Measurements from ENCODE around the gene PALLD.

DNA sequence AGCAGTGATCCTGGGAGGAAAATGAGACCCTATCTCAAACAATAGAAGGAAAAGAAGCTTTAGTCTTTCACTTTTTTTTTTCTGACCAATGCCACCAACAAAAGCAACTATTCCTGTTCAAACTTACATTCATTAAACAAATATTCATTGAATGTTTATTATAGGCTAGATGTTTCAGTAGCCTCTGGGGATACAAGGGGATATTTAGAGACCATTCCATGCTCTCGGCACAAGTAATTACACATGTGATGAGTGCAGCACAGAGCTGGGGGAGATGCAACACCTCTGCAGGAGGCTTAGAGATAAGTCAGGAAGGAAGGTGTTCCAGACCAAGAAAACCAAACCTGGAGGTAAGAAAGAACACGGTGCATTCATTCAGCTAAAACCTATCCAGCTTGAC, 68.3 kb downstream of the PALLD start:
- TF ChIP-seq, protein P1, sequence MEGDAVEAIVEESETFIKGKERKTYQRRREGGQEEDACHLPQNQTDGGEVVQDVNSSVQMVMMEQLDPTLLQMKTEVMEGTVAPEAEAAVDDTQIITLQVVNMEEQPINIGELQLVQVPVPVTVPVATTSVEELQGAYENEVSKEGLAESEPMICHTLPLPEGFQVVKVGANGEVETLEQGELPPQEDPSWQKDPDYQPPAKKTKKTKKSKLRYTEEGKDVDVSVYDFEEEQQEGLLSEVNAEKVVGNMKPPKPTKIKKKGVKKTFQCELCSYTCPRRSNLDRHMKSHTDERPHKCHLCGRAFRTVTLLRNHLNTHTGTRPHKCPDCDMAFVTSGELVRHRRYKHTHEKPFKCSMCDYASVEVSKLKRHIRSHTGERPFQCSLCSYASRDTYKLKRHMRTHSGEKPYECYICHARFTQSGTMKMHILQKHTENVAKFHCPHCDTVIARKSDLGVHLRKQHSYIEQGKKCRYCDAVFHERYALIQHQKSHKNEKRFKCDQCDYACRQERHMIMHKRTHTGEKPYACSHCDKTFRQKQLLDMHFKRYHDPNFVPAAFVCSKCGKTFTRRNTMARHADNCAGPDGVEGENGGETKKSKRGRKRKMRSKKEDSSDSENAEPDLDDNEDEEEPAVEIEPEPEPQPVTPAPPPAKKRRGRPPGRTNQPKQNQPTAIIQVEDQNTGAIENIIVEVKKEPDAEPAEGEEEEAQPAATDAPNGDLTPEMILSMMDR (IDR thresholded peaks at IDR 0.05; ENCODE audit: extremely low read depth in 1 of 2, insufficient read depth in 1 of 2, low read depth in 1 of 2, low read length in 2 of 2), result no peak
- no peak for TF ChIP-seq POLR2A (IDR thresholded peaks at IDR 0.05; ENCODE audit: low read depth, low read length)
- no peak for TF ChIP-seq EZH2 (IDR thresholded peaks at IDR 0.05; ENCODE audit: borderline replicate concordance, low read depth, low read length, severe bottlenecking)
- no peak for TF ChIP-seq POLR2AphosphoS5 (IDR thresholded peaks at IDR 0.05; ENCODE audit: insufficient read depth, low read depth, low read length)
- TF ChIP-seq JUN (IDR thresholded peaks at IDR 0.05; ENCODE audit: borderline replicate concordance, insufficient read depth, insufficient read length, low read depth), result no peak
- no peak for TF ChIP-seq GATA2 (IDR thresholded peaks at IDR 0.05; ENCODE audit: insufficient read depth, insufficient read length, low read depth, low read length)

All from endothelial cell of umbilical vein (primary cell).